B cell (primary cell): ENCODE measurements around the gene SLC26A1. TPM values are rescaled to one million over a fixed set of nuclear protein-coding genes. Genes with fewer than 3 reads are reported as not detected.

Experiments
- ATAC-seq: fragments of 200-7000 bp; cut with Tn5 transposase; one replicate; pipeline ENCODE4 v1.10.0; 2021; ENCODE audit warnings: low read depth, mild to moderate bottlenecking, moderate number of reproducible peaks, moderate library complexity
- CTCF ChIA-PET: fragments of 350-600 bp; sonication (Branson Sonifier 250); formaldehyde crosslinking; loops from one replicate; lab custom pipeline; 2021; ENCODE audit warnings: antibody characterized with exemption, inconsistent platforms; lab: Charles Lee
- POLR2A ChIA-PET: fragments of 350-600 bp; sonication (Branson Sonifier 250); formaldehyde crosslinking; loops from one replicate; lab custom pipeline; 2021; ENCODE audit warnings: antibody characterized with exemption; lab: Charles Lee
- DNase-seq: peaks from one replicate; pipeline ENCODE4 v3.0.0; 2013
- H2AFZ ChIP-seq: 2 replicates; pipeline ENCODE4 v1.6.1; 2012; ENCODE audit warnings: mild to moderate bottlenecking, low read depth, low read length; ENCODE audit not compliant: insufficient read depth, poor library complexity, severe bottlenecking
- H3K27ac ChIP-seq, 2 donors: 1 replicate in 1 of 2; 2 replicates in 1 of 2; pipeline ENCODE4 v1.5.1; 2012 to 2013; ENCODE audit warnings: low read length in 2 of 2, mild to moderate bottlenecking in 2 of 2, moderate library complexity in 1 of 2
- H3K27me3 ChIP-seq, 4 experiments: fragments of 200-600 bp in 1 of 4; sonication (generic) in 1 of 4; replicated peaks in 1 of 4; 1 replicate in 2 of 4; 2 replicates in 2 of 4; pipeline versions ENCODE4 v1.6.1 to v1.7.0; 2013 to 2016; ENCODE audit warnings: low read length in 3 of 4, mild to moderate bottlenecking in 2 of 4, mixed read lengths in 1 of 4, moderate library complexity in 1 of 4; ENCODE audit not compliant: insufficient read depth in 4 of 4, control insufficient read depth in 3 of 4; ENCODE audit errors: control extremely low read depth in 1 of 4
- H3K36me3 ChIP-seq, 2 experiments: replicated peaks in 1 of 2; 1 replicate in 1 of 2; 2 replicates in 1 of 2; pipeline versions ENCODE4 v1.6.1 to v1.7.1; 2013; ENCODE audit warnings: low read length in 1 of 2; ENCODE audit not compliant: insufficient read depth in 2 of 2, control insufficient read depth in 1 of 2; ENCODE audit errors: control extremely low read depth in 1 of 2, extremely low read depth in 1 of 2
- H3K4me1 ChIP-seq, 2 donors: fragments of 200-600 bp in 1 of 2; sonication (generic) in 1 of 2; 1 replicate in 1 of 2; 2 replicates in 1 of 2; pipeline versions ENCODE4 v1.5.1 to v1.6.1; 2013 to 2017; ENCODE audit warnings: low read length in 2 of 2; ENCODE audit not compliant: control insufficient read depth in 2 of 2, insufficient read depth in 2 of 2
- H3K4me2 ChIP-seq: replicated peaks from 2 replicates; pipeline ENCODE3; 2012; ENCODE audit warnings: mild to moderate bottlenecking, low read depth, low read length; ENCODE audit not compliant: poor library complexity, severe bottlenecking
- H3K4me3 ChIP-seq, 5 experiments: fragments of 200-600 bp in 1 of 5; sonication (generic) in 1 of 5; 1 replicate in 3 of 5; 2 replicates in 2 of 5; pipeline versions ENCODE4 v1.5.1 to v1.7.0; 2011 to 2016; ENCODE audit warnings: low read length in 4 of 5, mild to moderate bottlenecking in 4 of 5, low read depth in 2 of 5, control low read depth in 1 of 5, moderate library complexity in 1 of 5; ENCODE audit not compliant: insufficient read depth in 1 of 5; ENCODE audit errors: control extremely low read depth in 1 of 5, extremely low read depth in 1 of 5
- H3K79me2 ChIP-seq: fragments of 200-600 bp; sonication (generic); one replicate; pipeline ENCODE4 v1.6.0; 2016; ENCODE audit warnings: low read length; ENCODE audit not compliant: control insufficient read depth, insufficient read depth
- H3K9ac ChIP-seq: fragments of 200-600 bp; sonication (generic); 2 replicates; pipeline ENCODE4 v1.6.1; 2017; ENCODE audit warnings: mild to moderate bottlenecking, low read length, moderate library complexity
- H3K9me3 ChIP-seq, 3 donors: one replicate each; pipeline versions ENCODE4 v1.6.1 to v1.7.1; 2013; ENCODE audit warnings: low read length in 2 of 3; ENCODE audit not compliant: control insufficient read depth in 2 of 3, insufficient read depth in 1 of 3; ENCODE audit errors: control extremely low read depth in 1 of 3
- H4K20me1 ChIP-seq: 2 replicates; pipeline ENCODE4 v1.6.0; 2012; ENCODE audit warnings: mild to moderate bottlenecking, low read length; ENCODE audit not compliant: insufficient read depth, control insufficient read depth, poor library complexity, severe bottlenecking
- H3K27ac Mint-ChIP-seq: one replicate; pipeline ENCODE4 v1.8.0; 2021; ENCODE audit warnings: mixed read lengths
- H3K27me3 Mint-ChIP-seq: one replicate; pipeline ENCODE4 v1.8.0; 2021; ENCODE audit warnings: mixed read lengths
- H3K4me1 Mint-ChIP-seq: one replicate; pipeline ENCODE4 v1.8.0; 2021; ENCODE audit warnings: mixed read lengths
- H3K4me3 Mint-ChIP-seq: one replicate; pipeline ENCODE4 v1.8.0; 2021; ENCODE audit warnings: mixed read lengths
- H3K9me3 Mint-ChIP-seq: one replicate; pipeline ENCODE4 v1.8.0; 2022; ENCODE audit warnings: mixed read lengths; ENCODE audit not compliant: insufficient read depth
- CTCF ChIP-seq: fragments of 200-600 bp; IDR thresholded peaks from one replicate; pipeline ENCODE4 v1.8.0; 2022; ENCODE audit warnings: antibody characterized with exemption, mild to moderate bottlenecking
- EZH2 ChIP-seq: IDR thresholded peaks from 2 replicates; pipeline ENCODE4 v1.6.1; 2012; ENCODE audit warnings: borderline replicate concordance, low read depth, mild to moderate bottlenecking, moderate library complexity, low read length; ENCODE audit not compliant: insufficient read depth, poor library complexity, severe bottlenecking
- WGBS: methylation state at CpG from one replicate; pipeline ENCODE4 v1.1.5; 2013; ENCODE audit warnings: missing lambda C conversion rate; ENCODE audit not compliant: insufficient coverage; 5-methylcytosine and 5-hydroxymethylcytosine counted together
- intact Hi-C: fragments of 100-400 bp; cut with micrococcal nuclease; formaldehyde crosslinking; loops from one replicate; pipeline ENCODE4 v1.10.0; 2022
- polyA plus RNA-seq: library from polyadenylated mRNA; depleted of rRNA; stranded (reverse); fragments of >200 nt; gene quantifications from 2 replicates; pipeline ENCODE4 v1.2.3, GENCODE V29; 2012
- total RNA-seq, 2 donors: library from RNA; stranded (reverse); fragments of 120-200 nt in 1 of 2; gene quantifications; 1 replicate in 1 of 2; 2 replicates in 1 of 2; pipeline versions ENCODE4 v1.2.3 to v1.2.4, GENCODE V29; 2013 to 2022

The SLC26A1 gene
- total and polyA plus RNA-seq, 2 donors (not counting 1 experiment from before 2014, with no cell fraction given) = 0.03 to 1.1 TPM

- Histone ChIP-seq H3K4me2 (peak overlapping the region; percentile 100), H3K36me3 (no peaks in the 10 kb centered on the region), H3K27me3 (peaks cover 0 to 41% (median 19%) of the 10 kb centered on the region in 4 experiments), H3K4me3 (peak overlapping the region; percentile 36 to 77 (median 70)), H3K27ac (peak overlapping the region in 1 of 2 donors; percentile 41), H2AFZ (peak overlapping the region; percentile 92), H3K9me3 (peaks cover 0 to 11% (median 0%) of the 10 kb centered on the region in 3 donors), H3K79me2 (no peaks in the 10 kb centered on the region), H3K9ac (peak overlapping the region; percentile 80), H3K4me1 (peaks cover 25 to 30% of the 10 kb centered on the region in 2 donors), H4K20me1 (no peaks in the 10 kb centered on the region)
- peak overlapping the region; percentile 88 for H3K4me3 Mint-ChIP-seq
- 2% methylated on average over 36 of the region's 36 CpGs for WGBS
- peaks cover 38% of the 10 kb centered on the region for H3K27me3 Mint-ChIP-seq
- DNase-seq (peak; percentile 75), ATAC-seq (no peak)
- intact Hi-C loops = loop anchor here (1.0 to 5.0 kb wide), 3 partner anchors 72 to 573 kb away; no protein-coding TSS in a partner anchor
- no peak for TF ChIP-seq EZH2
- TF ChIP-seq CTCF = no peak
- H3K4me1 Mint-ChIP-seq = peaks cover 19% of the 10 kb centered on the region
- ChIA-PET POLR2A (no interaction called here), CTCF (interaction anchor here (1.6 kb wide), 1 partner anchor 75 kb away, joined by 4 read pairs; no protein-coding TSS in a partner anchor)
- peak overlapping the region; percentile 80 for H3K27ac Mint-ChIP-seq
- peaks cover 3% of the 10 kb centered on the region for H3K9me3 Mint-ChIP-seq
Observed at GRCh38 chr4:1008840-1009541, 15.8 kb upstream of the SLC26A1 start.

GRCh38 chr4:1006856-1007255 lies 13.7 kb upstream of the SLC26A1 start:
- intact Hi-C loops = loop anchor here (5.0 kb wide), 2 partner anchors 70 to 575 kb away; no protein-coding TSS in a partner anchor
- Histone ChIP-seq H3K4me3 (no peak overlapping the region), H2AFZ (no peak overlapping the region), H3K27me3 (peaks cover 0 to 48% (median 25%) of the 10 kb centered on the region in 4 experiments), H3K27ac (no peak overlapping the region), H4K20me1 (no peaks in the 10 kb centered on the region), H3K36me3 (no peaks in the 10 kb centered on the region), H3K4me2 (no peak overlapping the region), H3K4me1 (peaks cover 25 to 38% of the 10 kb centered on the region in 2 donors), H3K9me3 (peaks cover 0 to 20% (median 0%) of the 10 kb centered on the region in 3 donors), H3K79me2 (no peaks in the 10 kb centered on the region), H3K9ac (no peak overlapping the region)
- ChIA-PET CTCF (interaction anchor here (0.7 kb wide), 1 partner anchor 84 kb away, joined by 3 read pairs; no protein-coding TSS in a partner anchor), POLR2A (no interaction called here)
- TF ChIP-seq EZH2 (no peak), CTCF (no peak)
- Mint-ChIP-seq H3K27ac (no peak overlapping the region), H3K27me3 (peaks cover 42% of the 10 kb centered on the region), H3K4me1 (peaks cover 19% of the 10 kb centered on the region), H3K4me3 (no peak overlapping the region), H3K9me3 (peaks cover 3% of the 10 kb centered on the region)
- no peak for ATAC-seq
- DNase-seq = no peak
- 85% methylated on average over 4 of the region's 5 CpGs for WGBS
